Islet of Langerhans (tissue), 1 donor: Measurements from ENCODE around the gene BRSK2.
"Not testable (repeated sequence)": the region's sequence is repeated elsewhere in the genome, so short reads cannot be mapped to it uniquely, and the experiment has no call there.

Experiments used
- FAIRE-seq: peaks from one replicate; lab custom pipeline; 2011; peaks lifted over from hg19 to GRCh38; lab: Jason Lieb, UNC

BRSK2 gene

GRCh38 chr11:1501421-1502167 is 111.9 kb downstream of the BRSK2 start:
- FAIRE-seq: no peak

- FAIRE-seq: no peak
These were observed 112.6 kb downstream of the BRSK2 start for GRCh38 chr11:1502168-1502953.

DNA sequence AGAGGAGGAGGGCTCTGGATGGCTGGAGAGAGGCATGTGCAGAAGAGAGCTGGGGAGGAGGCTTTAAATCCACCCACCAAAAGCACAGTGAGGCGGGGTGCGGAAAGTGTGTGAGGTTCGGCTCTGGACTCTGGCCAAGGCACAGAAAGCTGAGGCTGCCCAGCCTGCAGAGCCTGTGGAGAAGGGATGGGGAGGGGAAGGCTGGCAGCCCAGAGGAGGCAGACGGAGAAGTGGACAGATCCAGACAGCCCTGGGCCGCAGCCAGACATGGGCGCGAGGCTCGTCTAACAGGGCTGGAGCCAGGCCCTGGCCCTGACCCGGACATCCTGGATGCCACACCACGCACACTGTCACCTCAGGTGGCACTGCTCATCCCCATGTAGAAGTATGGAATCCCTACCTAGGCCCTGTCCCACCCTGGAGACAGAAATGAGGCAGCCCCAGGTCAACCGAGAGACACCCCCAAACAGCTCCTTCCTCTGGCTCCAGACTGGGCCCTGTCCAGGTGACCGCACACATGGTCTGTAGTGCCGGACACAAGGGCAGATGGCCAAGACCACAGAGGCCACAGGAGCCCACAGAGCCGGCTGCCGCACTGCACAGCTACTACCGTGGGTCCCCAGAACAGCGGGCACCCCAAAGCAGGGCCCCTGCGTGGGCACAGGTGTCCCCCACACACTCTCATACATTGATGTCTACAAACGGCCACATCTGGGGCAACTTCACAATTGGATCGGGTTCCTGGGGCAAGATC is 113.4 kb downstream of the BRSK2 start:
- no peak for FAIRE-seq

GRCh38 chr11:1503708-1504104 is 114.0 kb downstream of the BRSK2 start:
- FAIRE-seq: no peak

DNA sequence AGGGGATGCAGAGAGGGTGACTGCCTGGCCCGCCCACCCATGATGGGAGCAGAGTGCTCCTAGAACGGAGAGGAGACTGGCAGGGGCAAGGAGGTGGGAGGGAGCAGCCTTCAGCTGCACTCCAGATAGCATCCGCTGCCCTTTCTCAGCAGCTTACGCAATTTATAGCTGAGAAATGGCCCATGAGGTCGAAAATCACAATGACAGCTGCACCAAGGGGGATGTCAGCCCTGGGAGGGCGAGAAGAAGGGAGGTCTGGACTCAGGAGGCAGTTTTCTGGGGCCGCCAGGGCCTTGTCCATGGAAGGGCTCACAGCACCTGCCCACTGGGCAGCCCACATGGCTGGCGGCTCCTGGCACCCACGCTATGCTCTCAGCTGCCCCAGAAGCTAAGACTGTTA is 114.4 kb downstream of the BRSK2 start:
- FAIRE-seq: no peak

- no peak for FAIRE-seq
These were observed 115.0 kb downstream of the BRSK2 start for GRCh38 chr11:1504581-1505290.

- FAIRE-seq: no peak
These were observed 115.7 kb downstream of the BRSK2 start for GRCh38 chr11:1505480-1505879.

GRCh38 chr11:1506981-1507380 is 117.2 kb downstream of the BRSK2 start:
- FAIRE-seq: no peak

GRCh38 chr11:1507381-1508140 is 117.8 kb downstream of the BRSK2 start:
- FAIRE-seq: no peak

DNA sequence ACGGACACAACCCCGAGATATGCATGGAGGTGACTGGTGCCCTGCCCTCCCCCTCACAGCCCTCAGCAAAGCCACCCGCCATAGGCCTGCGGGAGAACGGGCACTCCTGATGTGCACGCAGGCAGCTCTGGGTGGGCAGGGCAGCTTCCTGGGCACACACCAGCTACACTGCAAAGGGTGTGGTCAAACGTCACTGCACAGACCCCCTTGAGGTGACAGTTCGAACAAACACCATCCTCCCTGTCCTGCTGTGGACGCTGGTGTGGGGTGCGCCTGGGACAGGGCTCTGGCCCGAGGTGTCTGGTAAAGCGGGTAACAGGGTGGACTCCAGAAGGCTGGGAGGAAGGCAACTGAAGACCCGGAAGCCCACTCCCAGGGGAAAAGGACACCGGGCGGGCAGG is 118.8 kb downstream of the BRSK2 start:
- FAIRE-seq: no peak

- FAIRE-seq: no peak
These were observed 119.3 kb downstream of the BRSK2 start for GRCh38 chr11:1508986-1509385.

DNA sequence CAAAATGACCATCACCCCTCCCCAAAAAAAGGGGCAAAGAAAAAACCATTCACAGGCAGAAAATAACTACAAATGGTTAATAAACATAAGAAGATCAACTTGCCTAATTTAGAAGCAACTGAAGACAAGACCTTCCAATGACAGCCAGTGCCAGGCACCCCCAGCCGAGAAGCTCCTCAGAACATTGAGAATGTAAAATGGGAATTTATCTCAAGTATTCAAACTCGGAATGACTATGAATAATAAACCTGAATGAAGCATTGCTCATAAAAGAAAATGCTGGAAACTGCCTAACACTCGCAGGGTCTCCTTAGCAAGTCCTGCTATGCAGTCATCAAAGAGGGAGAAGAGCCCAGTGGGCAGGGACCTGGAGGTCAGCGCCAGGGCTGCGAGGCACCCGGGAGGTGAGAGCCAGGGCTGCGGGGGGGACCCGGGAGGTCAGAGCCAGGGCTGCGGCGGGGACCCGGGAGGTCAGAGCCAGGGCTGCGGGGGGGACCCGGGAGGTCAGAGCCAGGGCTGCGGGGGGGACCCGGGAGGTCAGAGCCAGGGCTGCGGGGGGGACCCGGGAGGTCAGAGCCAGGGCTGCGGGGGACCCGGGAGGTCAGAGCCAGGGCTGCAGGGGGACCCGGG is 120.0 kb downstream of the BRSK2 start:
- FAIRE-seq: no peak

DNA sequence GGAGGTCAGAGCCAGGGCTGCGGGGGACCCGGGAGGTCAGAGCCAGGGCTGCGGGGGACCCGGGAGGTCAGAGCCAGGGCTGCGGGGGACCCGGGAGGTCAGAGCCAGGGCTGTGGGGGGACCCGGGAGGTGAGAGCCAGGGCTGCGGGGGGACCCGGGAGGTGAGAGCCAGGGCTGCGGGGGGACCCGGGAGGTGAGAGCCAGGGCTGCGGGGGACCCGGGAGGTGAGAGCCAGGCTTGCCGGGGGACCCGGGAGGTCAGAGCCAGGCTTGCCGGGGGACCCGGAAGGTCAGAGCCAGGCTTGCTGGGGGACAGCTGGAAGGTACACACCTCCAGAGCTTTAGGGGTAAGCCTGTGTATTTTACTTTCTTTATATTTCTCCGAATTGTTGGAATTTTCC is 120.6 kb downstream of the BRSK2 start:
- not testable (repeated sequence) for FAIRE-seq

GRCh38 chr11:1510928-1511327 is 121.2 kb downstream of the BRSK2 start:
- no peak for FAIRE-seq

- FAIRE-seq: no peak
These were observed 122.3 kb downstream of the BRSK2 start for GRCh38 chr11:1511937-1512496.
